ENCODE measurements around the gene RBM18.

Gene RBM18

DNA sequence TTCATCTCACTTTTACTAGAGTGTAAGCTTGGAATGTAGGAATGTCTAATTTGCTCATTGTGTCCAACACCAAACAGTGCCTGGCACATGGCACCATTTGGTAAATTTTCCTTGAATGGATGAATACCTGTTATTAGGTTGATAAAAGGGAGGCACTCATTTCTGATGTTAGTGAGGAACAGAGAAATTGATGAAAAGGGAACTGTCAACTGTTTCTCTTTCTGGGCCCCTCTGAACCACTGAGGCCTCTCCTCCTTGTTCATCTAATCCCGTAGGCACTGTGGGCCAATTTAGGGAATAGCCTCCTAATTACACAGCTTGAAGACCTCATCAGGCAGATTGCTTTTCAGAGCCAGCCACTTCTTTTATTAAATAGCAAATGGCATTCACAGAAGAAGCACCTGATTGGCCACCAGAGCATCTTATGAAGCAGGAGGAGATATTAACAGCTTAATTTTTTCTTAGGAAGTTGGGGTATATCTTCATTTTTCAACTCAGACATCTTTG lies 22.6 kb upstream of the RBM18 start:
- Histone ChIP-seq H2AFZ (ENCODE audit: low read depth, low read length, severe bottlenecking) (no peak overlapping the region), H4K20me1 (ENCODE audit: low read depth, low read length) (no peaks in the 10 kb centered on the region), H3K79me2 (ENCODE audit: insufficient read depth, low read length) (0 out of 2 replicates have a peak, but pooled peaks cover 3% of the 10 kb centered on the region), H3K9ac (ENCODE audit: low read length) (no peak overlapping the region), H3K9me2 (replicated peaks; ENCODE audit: insufficient read depth, low read length) (no peaks in the 10 kb centered on the region), H3K9me3 (ENCODE audit: insufficient read depth, low read length) (no peaks in the 10 kb centered on the region), H3K4me3 (ENCODE audit: insufficient read depth, low read length, poor library complexity, severe bottlenecking) (no peak overlapping the region), H3K36me3 (ENCODE audit: low read length) (peaks cover 24% of the 10 kb centered on the region), H3K27me3 (ENCODE audit: low read length) (no peaks in the 10 kb centered on the region), H3K4me2 (ENCODE audit: low read depth, low read length, poor library complexity, severe bottlenecking) (no peak overlapping the region), H3K27ac (ENCODE audit: low read depth, low read length) (no peak overlapping the region), H3F3A (ENCODE audit: insufficient read depth) (no peaks in the 10 kb centered on the region; the same call in 1 of the 2 replicates)
- TF ChIP-seq, protein P1, sequence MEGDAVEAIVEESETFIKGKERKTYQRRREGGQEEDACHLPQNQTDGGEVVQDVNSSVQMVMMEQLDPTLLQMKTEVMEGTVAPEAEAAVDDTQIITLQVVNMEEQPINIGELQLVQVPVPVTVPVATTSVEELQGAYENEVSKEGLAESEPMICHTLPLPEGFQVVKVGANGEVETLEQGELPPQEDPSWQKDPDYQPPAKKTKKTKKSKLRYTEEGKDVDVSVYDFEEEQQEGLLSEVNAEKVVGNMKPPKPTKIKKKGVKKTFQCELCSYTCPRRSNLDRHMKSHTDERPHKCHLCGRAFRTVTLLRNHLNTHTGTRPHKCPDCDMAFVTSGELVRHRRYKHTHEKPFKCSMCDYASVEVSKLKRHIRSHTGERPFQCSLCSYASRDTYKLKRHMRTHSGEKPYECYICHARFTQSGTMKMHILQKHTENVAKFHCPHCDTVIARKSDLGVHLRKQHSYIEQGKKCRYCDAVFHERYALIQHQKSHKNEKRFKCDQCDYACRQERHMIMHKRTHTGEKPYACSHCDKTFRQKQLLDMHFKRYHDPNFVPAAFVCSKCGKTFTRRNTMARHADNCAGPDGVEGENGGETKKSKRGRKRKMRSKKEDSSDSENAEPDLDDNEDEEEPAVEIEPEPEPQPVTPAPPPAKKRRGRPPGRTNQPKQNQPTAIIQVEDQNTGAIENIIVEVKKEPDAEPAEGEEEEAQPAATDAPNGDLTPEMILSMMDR (IDR thresholded peaks at IDR 0.05; ENCODE audit: insufficient read depth, low read length, poor library complexity, severe bottlenecking) = no peak
- no peak for TF ChIP-seq EZH2phosphoT487 (conservative IDR thresholded peaks at IDR 0.05; ENCODE audit: low read length)

DNA sequence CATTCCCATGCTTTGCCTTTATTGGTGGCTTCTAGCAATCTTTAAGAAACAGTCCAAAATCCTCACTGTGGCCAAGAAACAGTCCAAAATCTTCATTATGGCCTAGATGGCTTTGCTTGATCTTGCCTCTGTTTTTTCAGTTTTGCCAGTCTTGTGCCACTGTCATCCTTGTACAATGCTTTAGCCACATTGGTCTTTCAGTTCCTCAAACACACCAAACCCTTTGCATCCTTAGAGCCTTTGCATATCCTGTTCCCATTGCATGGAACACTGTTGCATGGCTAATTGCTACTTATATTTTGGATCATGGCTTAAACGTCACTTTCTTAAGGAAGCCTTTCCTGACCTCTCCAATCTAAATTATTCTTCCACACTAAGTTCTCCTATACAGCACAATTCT lies 22.1 kb upstream of the RBM18 start:
- no peaks in the 10 kb centered on the region for H3K27me3 ChIP-seq (ENCODE audit: low read length)
- H3K4me2 ChIP-seq (ENCODE audit: low read depth, low read length, poor library complexity, severe bottlenecking) = no peak overlapping the region
- no peaks in the 10 kb centered on the region for H3K9me2 ChIP-seq (replicated peaks; ENCODE audit: insufficient read depth, low read length)
- no peak overlapping the region for H3K27ac ChIP-seq (ENCODE audit: low read depth, low read length)
- peaks cover 24% of the 10 kb centered on the region for H3K36me3 ChIP-seq (ENCODE audit: low read length)
- H3K9ac ChIP-seq (ENCODE audit: low read length) = no peak overlapping the region
- no peaks in the 10 kb centered on the region for H4K20me1 ChIP-seq (ENCODE audit: low read depth, low read length)
- TF ChIP-seq, protein P1 (IDR thresholded peaks at IDR 0.05; ENCODE audit: insufficient read depth, low read length, poor library complexity, severe bottlenecking) = no peak
- TF ChIP-seq EZH2phosphoT487 (conservative IDR thresholded peaks at IDR 0.05; ENCODE audit: low read length) = no peak
- H3K4me3 ChIP-seq (ENCODE audit: insufficient read depth, low read length, poor library complexity, severe bottlenecking) = no peak overlapping the region
- no peaks in the 10 kb centered on the region; the same call in 1 of the 2 replicates for H3F3A ChIP-seq (ENCODE audit: insufficient read depth)
- H2AFZ ChIP-seq (ENCODE audit: low read depth, low read length, severe bottlenecking) = no peak overlapping the region
- H3K79me2 ChIP-seq (ENCODE audit: insufficient read depth, low read length) = 0 out of 2 replicates have a peak, but pooled peaks cover 6% of the 10 kb centered on the region
- H3K9me3 ChIP-seq (ENCODE audit: insufficient read depth, low read length) = no peaks in the 10 kb centered on the region

DNA sequence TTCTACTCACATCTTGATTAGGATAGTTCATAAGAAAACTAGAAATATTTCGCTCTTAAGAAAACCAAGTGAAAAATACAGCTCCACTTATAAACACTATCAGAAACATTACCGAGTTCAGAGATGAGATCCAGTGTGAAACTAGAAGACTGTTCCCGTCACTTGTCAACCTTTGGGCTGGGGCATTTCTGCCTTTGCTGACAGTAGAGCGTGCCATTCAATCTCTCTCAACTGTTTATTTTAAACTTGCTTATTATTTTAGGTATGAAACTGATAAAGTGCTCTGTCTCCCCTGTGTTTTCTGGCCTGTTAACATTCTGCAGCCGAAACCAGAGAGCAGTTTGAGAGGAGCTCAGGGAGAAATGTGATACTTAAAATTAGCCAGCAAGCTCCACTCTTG lies 16.7 kb upstream of the RBM18 start:
- H3K9me2 ChIP-seq (replicated peaks; ENCODE audit: insufficient read depth, low read length) = no peaks in the 10 kb centered on the region
- no peak for TF ChIP-seq EZH2phosphoT487 (conservative IDR thresholded peaks at IDR 0.05; ENCODE audit: low read length)
- TF ChIP-seq, protein P1 (IDR thresholded peaks at IDR 0.05; ENCODE audit: insufficient read depth, low read length, poor library complexity, severe bottlenecking) = no peak
- H3K4me3 ChIP-seq (ENCODE audit: insufficient read depth, low read length, poor library complexity, severe bottlenecking) = no peak overlapping the region
- no peaks in the 10 kb centered on the region for H3F3A ChIP-seq (ENCODE audit: insufficient read depth)
- no peak overlapping the region for H3K4me2 ChIP-seq (ENCODE audit: low read depth, low read length, poor library complexity, severe bottlenecking)
- H3K9me3 ChIP-seq (ENCODE audit: insufficient read depth, low read length) = peaks cover 4% of the 10 kb centered on the region; the same call in 1 of the 2 replicates
- no peaks in the 10 kb centered on the region for H4K20me1 ChIP-seq (ENCODE audit: low read depth, low read length)
- H2AFZ ChIP-seq (ENCODE audit: low read depth, low read length, severe bottlenecking) = no peak overlapping the region
- peaks cover 50% of the 10 kb centered on the region for H3K79me2 ChIP-seq (ENCODE audit: insufficient read depth, low read length)
- peaks cover 27% of the 10 kb centered on the region for H3K36me3 ChIP-seq (ENCODE audit: low read length)
- H3K27me3 ChIP-seq (ENCODE audit: low read length) = no peaks in the 10 kb centered on the region
- no peak overlapping the region for H3K9ac ChIP-seq (ENCODE audit: low read length)
- no peak overlapping the region for H3K27ac ChIP-seq (ENCODE audit: low read depth, low read length)

Measured in SU-DHL-6 (cell line).